Stimulated activated CD4-positive, alpha-beta T cell treated with anti-CD3 and anti-CD28 coated beads, Interleukin-12 subunit alpha, Interleukin-12 subunit beta, amount 100 ng/mL, for 4 hours (primary cell): ENCODE measurements around the gene LRP1B.
"Not testable (repeated sequence)": the region's sequence is repeated elsewhere in the genome, so short reads cannot be mapped to it uniquely, and the experiment has no call there.

ENCODE experiments used
- DNase-seq: peaks from one replicate; pipeline ENCODE4 v3.0.0-alpha.2; 2020

Gene LRP1B

DNA sequence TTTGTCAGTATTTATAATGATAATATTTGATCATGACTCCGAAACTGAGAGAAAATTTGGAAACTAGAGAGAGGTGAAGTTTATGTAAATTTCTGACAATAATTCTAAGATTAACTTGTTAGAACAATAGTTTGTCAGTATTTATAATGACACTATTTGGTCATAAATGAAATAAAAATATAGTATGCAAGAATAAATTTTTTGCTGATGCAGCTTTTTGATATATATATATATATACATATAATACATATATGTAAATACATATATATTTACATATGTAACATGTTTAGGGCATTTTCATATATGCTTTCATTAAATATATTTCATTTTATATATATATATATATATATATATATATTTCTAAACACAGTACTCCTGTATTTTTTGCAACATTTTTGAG is 1158.1 kb downstream of the LRP1B start:
- no peak for DNase-seq

DNA sequence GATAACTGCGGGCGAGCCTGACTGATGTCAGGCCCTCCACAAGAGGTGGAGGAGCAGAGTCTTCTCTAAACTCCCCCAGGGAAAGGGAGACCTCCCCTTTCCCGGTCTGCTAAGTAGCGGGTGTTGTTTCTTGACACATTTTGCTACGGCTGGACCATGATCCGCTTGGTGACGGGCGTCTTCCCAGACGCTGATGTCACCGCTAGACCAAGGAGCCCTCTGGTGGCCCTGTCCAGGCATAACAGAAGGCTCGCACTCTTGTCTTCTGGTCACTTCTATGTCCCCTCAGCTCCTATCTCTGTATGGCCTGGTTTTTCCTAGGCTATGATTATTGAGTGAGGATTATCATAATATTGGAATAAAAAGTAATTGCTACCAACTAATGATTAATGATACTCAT is 1166.5 kb downstream of the LRP1B start:
- DNase-seq = not testable (repeated sequence)

DNA sequence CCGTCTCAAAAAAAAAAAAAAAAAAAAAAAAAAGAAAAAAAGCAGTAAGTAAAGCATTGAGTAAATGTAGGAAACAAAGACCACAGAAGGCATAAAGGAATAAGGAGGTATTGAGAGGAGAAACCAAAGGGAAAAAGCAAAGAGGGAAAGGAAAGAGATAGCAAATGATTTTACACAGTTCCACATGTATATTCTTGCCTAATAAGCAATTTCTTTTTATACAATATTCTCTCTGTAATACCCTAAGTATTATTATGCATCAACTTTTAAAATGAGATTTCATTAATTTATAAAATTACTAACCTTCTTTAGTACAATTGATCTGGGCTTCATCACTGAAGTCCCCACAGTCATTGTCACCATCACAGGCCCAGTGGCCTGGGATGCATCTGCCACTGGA is 1180.9 kb downstream of the LRP1B start:
- DNase-seq = no peak

DNA sequence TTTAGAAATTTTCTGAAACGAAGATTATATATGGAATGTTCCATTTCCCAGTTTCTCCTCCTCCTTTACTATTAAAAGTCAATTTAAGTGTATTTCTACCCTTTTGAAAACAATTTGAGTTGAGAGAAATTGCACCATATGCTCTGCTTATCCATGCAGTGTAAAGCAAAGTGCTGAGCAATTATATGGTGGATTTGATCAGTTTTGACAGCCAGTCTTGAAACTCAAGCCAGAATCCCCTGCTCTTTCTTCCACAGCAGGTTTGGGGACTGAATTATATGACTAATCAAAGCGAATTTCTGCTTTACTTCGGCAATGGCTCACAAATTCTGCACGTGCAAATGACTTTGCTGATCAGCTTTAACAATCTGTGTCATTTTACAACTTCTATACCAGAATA is 1183.6 kb downstream of the LRP1B start:
- DNase-seq = no peak

DNA sequence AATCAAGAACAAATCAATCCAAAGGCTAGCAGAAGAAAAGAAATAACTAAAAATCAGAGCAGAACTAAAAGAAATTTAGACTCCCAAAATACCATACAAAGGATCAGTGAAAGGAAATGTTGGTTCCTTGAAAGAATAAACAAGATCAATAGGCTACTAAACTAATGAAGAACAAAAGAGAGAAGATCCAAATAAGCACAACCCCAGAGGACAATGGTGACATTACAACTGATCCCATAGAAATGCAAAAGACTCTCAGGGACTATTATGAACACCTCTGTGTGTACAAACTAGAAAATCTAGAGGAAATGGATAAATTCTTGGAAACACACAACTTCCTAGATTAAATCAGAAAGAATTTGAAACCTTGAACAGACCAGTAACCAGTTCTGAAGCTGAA is 1186.9 kb downstream of the LRP1B start:
- DNase-seq = no peak

DNA sequence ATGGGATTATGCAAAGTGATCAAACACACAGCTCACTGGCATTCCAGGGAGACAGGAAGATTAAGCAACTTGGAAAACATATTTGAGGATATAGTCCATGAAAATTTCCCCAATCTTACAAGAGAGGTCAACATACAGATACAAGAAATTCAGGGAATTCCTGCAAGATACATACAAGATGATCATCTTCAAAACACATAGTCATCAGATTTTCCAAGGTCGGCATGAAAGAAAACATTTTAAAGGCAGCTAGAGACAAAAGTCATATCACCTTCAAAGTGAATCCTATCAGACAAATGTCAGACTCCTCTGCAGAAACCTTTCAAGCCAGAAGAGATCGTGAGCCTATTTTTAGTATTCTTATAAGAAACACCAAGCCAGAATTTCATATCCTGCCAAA is 1188.5 kb downstream of the LRP1B start:
- no peak for DNase-seq

DNA sequence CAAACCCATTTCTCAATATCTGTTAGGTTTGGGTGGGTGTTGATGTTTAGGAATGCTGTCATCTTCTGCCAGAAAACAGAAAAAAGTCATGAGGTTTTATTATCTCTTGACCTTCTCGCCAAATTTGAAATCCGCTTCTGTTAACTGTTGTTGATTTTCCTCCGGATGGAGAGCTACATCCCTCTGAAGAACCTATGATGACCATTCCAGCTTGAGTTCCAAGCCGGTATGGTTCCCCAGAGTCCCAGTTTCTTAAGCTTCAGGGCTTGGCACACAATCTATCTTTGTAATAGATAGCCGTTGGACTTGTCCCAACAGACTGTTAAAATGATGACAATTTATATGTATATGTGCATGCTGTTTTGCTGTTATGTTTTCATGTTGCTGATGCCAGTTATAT is 1201.0 kb downstream of the LRP1B start:
- no peak for DNase-seq

DNA sequence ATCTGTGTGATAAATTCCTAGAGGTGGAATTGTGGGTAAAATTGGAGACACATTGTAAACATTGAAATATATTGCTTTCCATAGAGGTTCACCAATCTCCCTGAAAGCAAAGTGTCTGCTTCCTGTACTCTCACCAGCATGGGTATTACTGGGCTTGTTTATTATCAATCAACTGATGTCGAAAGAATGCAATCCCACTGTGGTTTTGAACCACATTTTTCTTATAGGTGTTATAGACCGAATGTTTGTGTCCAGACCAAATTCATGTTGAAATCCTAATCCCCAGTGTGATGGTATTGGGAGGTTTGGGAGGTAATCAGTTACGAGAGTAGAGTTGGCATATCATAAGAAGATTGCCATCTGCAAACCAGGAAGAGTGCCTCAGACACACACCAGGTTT is 1212.4 kb downstream of the LRP1B start:
- no peak for DNase-seq

DNA sequence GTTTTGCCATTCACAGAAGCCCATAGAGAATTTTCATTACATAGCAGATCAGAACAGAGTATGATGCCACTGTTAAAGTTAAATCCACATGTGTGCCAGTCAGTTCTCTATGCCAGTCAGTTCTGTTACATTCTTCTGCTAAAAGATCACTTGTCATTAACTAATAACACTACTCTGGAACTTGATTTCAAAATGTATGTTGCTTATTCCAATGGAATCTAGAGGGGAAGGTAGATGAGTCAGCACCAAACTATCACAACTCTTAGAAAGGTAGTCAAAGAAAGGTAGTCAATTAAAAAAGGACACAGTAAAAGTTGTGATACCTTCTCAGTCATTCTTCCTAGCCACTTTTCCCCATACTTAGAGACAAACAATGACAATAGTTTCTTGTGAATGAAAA is 1214.4 kb downstream of the LRP1B start:
- no peak for DNase-seq

DNA sequence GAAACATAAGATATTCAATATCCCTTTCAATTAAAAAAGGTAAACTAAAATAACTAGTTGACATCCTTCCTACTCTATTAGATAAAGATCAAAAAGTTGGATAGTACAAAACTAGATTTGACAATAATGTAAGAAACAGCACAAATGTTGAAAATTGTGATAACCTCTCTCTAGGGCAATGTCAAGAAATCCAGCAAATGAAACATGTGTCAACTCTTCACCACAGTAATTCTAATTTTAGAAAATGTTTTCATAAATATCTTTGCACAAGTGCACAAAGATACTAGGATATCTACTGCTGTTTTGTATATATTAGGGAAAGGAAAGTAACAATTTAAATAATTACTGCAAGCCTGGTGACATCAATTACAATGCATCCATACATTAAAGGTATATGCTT is 1220.1 kb downstream of the LRP1B start:
- no peak for DNase-seq

DNA sequence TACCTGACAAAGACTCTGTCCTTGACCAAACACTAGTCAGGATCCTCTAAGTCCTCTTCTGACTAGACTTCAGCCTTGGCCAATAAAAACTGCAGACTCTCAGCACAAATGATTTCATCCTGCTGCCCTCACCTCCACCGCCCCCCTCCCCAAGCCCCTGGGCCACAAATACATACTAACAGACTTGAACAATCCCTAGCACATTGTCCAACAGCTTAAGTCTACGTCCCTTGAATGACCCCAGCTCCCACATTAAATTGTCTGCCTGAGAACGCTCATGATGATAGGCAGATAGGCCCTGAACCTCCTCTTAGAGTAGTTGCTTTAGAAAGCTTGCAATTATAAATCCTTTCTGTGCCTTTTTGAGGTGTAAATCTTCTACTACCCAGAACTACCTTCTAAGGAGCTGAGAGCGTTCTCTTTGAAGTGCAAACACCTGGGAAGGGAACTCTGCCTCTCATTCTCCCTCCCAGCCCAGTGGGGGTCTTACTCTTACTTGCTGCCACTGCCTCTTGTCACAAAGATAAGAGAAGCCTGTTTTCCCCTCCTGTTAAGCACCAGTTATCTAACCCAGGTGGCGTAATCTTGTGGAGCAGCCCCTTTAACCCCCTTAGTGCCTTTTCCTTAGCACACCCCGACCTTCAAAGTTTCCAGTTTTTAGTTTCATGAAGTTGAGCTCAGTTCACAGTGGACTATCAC is 1225.6 kb downstream of the LRP1B start:
- DNase-seq = no peak

DNA sequence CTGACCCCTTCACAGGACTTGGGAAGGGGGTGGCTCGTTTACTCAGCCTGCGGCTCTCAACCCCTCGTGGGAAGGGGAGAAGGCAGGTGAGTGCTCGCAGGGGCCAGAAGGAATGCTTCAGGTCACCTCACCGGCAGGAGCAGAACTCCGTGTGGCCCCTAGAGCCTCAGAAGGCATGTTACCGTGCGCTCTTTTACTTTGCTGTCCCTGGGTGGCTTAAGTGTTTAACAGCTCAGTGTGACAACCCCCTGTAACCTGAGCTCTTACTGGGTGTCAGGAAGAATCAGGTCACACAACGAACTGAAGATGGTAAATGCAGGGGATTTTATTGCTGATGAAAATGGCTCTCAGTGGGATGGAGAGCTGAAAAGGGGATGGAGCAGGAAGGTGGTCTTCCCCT is 1235.4 kb downstream of the LRP1B start:
- no peak for DNase-seq

DNA sequence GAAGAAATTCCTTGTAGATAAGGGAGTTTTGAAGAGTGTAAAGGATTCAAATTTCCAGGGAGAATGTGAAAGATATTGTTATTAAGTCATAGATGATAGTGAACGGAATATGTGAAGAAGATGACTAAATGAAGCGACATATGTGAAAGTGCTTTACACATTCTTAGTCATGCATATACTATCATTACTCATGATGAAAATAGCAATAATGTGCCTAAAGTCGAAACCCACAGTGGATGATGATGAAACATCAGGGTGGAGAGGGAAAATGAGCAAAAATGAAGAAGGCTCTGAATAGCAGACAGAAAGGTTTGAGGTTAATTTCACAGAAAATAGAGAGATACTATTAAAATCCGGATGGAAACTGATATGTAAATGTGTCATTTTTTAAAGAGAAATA is 1237.1 kb downstream of the LRP1B start:
- no peak for DNase-seq

DNA sequence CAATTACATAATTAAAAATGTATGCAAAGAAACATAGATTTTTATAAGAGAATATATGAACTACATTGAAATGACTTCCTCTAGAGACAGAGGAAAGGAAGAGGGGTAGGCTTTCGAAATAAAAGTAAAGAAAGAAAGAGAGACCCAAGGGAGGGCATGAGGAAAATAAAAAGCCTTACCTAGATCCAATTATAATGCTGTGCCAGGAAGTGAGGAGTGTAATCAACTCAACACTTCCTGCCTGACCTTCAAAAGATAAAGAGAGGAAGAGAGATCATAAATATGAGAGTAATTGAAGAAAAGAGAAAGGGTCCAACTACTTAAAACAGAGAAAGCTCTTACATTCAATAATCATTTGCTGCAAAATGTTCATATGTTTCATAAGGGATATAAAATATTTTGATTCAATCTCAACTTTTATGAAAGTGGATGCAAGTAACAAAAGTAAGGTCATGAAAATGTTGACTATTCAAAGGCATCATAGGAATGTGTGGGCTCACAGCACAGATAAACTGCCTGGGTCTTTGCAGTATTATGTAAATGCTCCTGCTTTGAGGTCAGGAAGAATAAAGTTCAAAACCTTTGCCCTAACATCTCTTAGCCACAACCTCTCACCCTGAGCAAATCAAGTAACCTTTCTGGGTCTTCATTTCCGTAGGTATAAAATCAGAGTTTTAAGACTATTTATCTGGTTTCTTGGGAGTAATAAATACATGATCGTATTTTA is 1237.7 kb downstream of the LRP1B start:
- DNase-seq = no peak

DNA sequence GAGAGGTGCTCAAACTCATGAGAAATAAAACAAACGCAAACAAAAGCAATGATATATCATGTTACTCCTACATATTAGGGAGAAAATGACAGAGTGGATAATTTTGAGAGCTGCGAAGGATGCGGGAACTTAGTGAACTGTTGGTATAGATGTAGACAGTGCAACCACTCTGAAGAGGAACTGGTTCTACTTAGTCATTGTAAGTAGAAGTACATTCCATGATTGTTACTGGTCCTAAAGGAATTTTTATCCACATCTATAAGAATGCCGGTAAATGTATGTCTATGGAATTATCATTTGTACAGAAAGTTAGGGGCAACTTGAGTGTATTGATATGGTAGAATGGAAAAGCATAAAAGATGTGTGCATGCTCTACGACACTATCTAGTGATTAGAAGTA is 1238.4 kb downstream of the LRP1B start:
- DNase-seq = no peak

DNA sequence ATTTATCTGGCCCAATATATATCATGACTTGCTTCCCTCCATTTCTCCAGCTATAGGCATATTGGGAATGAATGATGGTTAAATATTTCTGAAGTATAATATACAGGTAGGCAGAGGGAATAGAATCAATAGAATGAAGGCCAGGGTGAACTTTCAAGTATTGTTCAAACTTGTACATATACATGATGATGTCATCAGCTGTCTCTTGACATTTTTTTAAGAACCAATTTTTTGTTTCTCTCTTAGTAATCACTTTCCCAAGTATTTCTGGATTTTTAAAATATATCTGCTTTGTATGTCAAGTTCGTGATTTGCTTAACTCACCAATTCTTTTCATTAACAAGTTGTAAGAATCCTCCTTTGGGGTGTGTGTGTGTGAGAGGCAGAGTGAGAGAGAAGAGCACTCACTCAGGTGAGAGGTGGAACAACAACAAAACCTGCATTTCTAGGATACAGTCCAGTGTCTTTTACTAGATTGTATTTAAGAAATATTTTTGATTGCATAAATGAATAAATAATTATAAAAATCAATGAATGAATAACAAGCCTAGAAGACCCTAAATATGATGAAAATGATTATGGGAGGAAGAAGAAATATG is 1239.1 kb downstream of the LRP1B start:
- no peak for DNase-seq

DNA sequence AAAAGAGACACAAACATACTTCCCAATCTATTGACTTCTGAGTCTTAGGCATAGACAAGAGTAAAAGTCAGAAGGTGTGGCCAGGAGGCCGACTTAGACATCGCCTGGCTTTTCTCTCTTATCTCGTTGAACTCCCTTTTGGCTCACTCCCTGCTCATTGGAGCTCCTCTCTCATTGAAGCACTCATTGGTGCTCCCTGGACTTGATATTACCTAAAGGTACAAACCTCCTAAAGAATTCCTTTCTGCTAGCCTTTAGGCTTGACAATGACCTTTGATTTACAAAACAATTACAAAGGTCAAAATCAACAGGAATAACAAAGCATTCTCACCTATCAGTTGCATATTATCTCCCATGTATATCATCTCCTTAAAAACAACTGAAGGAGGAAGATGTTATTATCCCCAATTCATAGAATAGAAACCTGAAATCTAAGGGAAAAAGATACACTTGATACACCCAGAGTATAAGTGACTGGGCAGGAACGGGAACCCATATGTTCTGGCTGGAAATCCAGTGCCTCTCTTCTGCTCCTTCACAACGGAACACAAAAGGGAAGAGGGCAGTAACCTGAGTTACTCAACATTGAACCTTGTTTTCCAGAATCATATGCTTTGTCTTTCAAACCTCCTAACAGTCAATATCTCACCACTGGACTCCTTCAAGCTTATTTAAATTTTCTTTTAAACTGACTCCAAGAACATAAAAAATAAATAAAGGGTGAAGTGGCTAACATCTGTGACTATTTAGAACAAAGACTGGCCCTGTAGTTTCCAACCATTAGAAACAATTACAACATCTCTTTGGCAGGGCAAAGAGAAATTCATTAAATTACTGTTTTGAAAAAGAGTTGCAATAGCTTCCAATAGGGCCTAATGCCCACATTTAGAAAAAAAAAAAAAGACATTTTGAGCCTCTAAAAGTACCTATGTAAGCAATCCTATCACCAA is 1247.9 kb downstream of the LRP1B start:
- DNase-seq = no peak

DNA sequence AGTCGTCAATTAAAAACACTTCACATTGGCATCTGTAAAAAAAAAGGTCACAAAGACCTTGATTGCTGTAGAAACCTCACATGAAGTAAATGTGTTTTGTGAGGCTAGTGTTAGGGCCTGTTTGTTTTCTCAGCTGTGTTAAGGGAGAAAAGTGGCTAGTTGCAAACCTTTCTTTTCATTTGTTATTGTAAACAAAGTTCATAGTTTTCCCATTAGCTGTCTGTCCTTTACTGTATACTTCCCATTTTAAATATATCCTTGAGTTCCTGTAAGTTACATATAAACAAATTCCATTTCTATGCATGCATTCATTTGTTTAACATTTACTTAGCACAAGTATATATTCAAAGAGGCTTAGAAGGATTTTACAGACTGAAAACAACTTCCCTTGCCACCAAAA is 1250.2 kb downstream of the LRP1B start:
- no peak for DNase-seq

DNA sequence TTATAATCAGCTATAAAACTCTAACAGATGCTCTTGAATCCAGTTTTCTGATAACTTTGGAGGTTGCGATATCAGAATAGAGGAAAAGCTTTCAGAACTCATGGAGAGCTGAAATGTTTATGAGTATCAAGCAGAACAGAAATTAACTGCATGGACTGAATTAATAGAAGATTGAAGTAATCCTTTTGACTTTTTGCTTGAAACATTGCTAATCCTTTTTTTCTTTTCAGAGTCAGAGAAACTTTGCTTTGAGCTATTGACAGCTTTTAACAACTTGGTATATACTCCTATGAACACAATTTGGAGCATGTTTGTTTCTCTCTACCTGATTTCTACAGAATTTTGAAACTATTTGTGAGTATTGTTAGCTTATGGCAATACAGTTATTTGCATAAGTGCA is 1254.8 kb downstream of the LRP1B start:
- DNase-seq = no peak

DNA sequence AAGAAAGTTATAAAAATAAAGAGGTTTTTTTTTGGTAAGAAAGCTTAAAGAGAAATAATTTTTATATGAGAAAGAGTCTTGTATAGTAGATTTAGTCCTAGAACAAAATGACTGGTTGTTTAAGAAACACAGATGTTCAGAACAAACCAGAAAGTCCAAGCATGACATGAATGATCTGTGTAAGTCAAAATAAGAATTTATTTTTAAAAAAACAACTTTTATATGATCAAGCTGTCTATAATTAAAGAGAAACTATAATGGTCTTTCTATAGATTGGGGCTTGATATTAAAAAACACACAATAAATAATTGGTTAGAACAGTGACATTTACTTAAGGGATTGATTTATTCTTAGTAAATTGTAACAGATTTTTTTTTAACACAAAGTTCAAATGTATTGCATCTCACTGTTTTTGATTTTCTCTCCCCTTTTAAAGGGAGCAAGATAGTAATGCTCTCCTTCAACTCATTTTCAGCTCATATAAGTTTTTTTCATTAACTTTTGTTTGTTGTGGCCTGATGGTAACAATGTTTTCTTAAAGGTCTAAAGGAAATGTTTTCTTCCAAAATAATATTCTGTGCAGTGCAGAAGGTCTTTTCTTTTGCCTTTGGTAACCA is 1256.8 kb downstream of the LRP1B start:
- no peak for DNase-seq

DNA sequence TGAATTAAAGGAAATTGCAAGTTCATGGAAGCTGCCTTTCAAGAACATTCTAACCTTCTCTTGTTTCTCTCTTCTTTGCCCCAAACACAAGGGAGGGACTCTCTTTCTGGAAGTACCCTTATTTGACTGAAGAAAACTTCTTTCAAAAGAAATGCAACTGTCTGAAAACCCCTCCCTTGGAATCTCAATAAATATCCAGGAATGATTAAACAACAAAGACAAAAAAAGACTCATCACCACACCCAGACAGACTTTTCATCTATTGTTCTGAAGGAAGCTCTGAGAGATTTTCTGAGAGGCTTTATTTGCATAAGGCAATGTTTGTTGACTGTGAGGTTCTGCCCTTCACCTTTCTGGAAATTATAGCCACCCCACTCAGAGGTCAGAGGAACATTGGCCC is 1260.9 kb downstream of the LRP1B start:
- DNase-seq = no peak

DNA sequence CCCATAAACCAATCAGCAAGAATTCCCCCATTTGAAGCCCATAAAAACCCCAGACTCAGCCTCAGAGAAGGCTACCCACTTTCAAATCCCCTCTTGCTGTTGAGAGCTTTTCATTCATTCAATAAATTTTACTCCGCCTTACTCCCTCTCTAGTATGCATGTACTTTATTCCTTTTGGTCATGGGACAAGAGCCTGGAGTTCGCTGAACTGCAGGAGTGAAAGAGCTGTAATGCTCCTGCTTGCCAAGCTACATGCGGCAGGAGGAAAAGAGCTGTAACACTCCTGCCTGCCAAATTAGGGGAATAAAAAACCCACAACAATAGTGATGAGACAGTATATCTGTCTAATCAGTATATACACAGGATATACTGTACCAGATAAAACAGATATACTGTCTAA is 1261.7 kb downstream of the LRP1B start:
- DNase-seq = no peak

DNA sequence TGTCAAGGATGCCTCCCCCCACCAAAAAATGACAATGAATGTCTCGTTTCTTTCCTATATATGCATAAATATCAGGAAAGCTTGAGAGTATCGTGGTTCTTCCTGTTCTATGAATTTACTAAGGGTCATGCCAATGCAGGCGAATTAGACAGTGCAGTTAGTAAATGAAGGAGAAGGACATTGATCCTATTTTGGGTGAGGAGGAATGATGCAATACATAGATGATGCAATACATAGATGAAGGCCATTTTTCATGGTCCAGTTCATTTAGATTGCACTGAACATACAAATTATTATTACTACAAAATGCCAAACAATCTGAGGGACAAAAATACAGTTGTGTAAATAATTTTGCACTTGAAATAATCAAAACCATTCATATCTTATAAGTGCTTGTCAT is 1265.0 kb downstream of the LRP1B start:
- no peak for DNase-seq
